Loucy (cell line): ENCODE data around the gene CDC73.
"Not testable (repeated sequence)": the region's sequence is repeated elsewhere in the genome, so short reads cannot be mapped to it uniquely, and the experiment has no call there.

Source experiments
- H2AFZ ChIP-seq: fragments of 200-600 bp; sonication (generic); 2 replicates; pipeline ENCODE4 v1.6.0; 2016; ENCODE audit warnings: antibody characterized with exemption, mild to moderate bottlenecking, low read length, moderate library complexity
- H3F3A ChIP-seq: fragments of 200-600 bp; 2 replicates; pipeline ENCODE4 v1.6.0; 2016; ENCODE audit warnings: antibody characterized with exemption, low read depth, mild to moderate bottlenecking
- H3K27me3 ChIP-seq: fragments of 200-600 bp; sonication (generic); 2 replicates; pipeline ENCODE4 v1.6.1; 2014; ENCODE audit warnings: low read length, mild to moderate bottlenecking; ENCODE audit not compliant: insufficient read depth, poor library complexity, severe bottlenecking
- H3K36me3 ChIP-seq: fragments of 200-600 bp; sonication (generic); 2 replicates; pipeline ENCODE4 v1.6.1; 2016; ENCODE audit warnings: low read length; ENCODE audit not compliant: insufficient read depth
- H3K4me1 ChIP-seq: fragments of 200-600 bp; sonication (generic); 2 replicates; pipeline ENCODE4 v1.5.1; 2014; ENCODE audit warnings: low read length, mild to moderate bottlenecking; ENCODE audit not compliant: insufficient read depth, poor library complexity, severe bottlenecking
- H3K4me2 ChIP-seq: fragments of 200-600 bp; sonication (generic); 2 replicates; pipeline ENCODE4 v1.6.0; 2014; ENCODE audit warnings: antibody characterized with exemption, low read length, low read depth, mild to moderate bottlenecking; ENCODE audit not compliant: poor library complexity, severe bottlenecking
- H3K4me3 ChIP-seq: fragments of 200-600 bp; sonication (generic); 2 replicates; pipeline ENCODE4 v1.5.1; 2014; ENCODE audit warnings: low read length, mild to moderate bottlenecking, mixed read lengths; ENCODE audit not compliant: poor library complexity, severe bottlenecking
- H3K79me2 ChIP-seq: fragments of 200-600 bp; sonication (generic); 2 replicates; pipeline ENCODE4 v1.6.1; 2014; ENCODE audit warnings: low read length; ENCODE audit not compliant: insufficient read depth
- H3K9ac ChIP-seq: fragments of 200-600 bp; sonication (generic); 2 replicates; pipeline ENCODE4 v1.6.0; 2014; ENCODE audit warnings: mild to moderate bottlenecking, low read depth, low read length, moderate library complexity; ENCODE audit not compliant: poor library complexity, severe bottlenecking
- H3K9me2 ChIP-seq: fragments of 200-600 bp; sonication (generic); replicated peaks from 2 replicates; pipeline ENCODE4 v1.6.1; 2016; ENCODE audit warnings: low read depth, low read length, mixed read lengths
- H3K9me3 ChIP-seq: fragments of 200-600 bp; sonication (generic); 2 replicates; pipeline ENCODE4 v1.6.1; 2014; ENCODE audit warnings: mild to moderate bottlenecking, antibody characterized with exemption, low read length, low read depth; ENCODE audit not compliant: insufficient read depth
- H4K20me1 ChIP-seq: fragments of 200-600 bp; sonication (generic); 2 replicates; pipeline ENCODE4 v1.6.0; 2014; ENCODE audit warnings: antibody characterized with exemption, low read length, mild to moderate bottlenecking; ENCODE audit not compliant: insufficient read depth, poor library complexity, severe bottlenecking
- CTCF ChIP-seq: fragments of 200-600 bp; sonication (generic); conservative IDR thresholded peaks from 2 replicates; pipeline ENCODE4 v1.5.1; 2014; ENCODE audit warnings: mild to moderate bottlenecking, antibody characterized with exemption, low read length
- EZH2phosphoT487 ChIP-seq: fragments of 200-600 bp; IDR thresholded peaks from 2 replicates; pipeline ENCODE4 v1.6.1; 2018; ENCODE audit warnings: antibody characterized with exemption, mild to moderate bottlenecking, moderate library complexity, borderline replicate concordance

CDC73 gene

GRCh38 chr1:193185211-193185610 is 63.4 kb downstream of the CDC73 start:
- peaks cover 82% of the 10 kb centered on the region for H3K79me2 ChIP-seq
- H3K4me3 ChIP-seq = no peak overlapping the region
- H3F3A ChIP-seq = no peaks in the 10 kb centered on the region
- H4K20me1 ChIP-seq = peaks cover 69% of the 10 kb centered on the region
- TF ChIP-seq CTCF (no peak), EZH2phosphoT487 (no peak)
- H2AFZ ChIP-seq = no peak overlapping the region
- H3K4me1 ChIP-seq = peaks cover 6% of the 10 kb centered on the region
- H3K36me3 ChIP-seq = no peaks in the 10 kb centered on the region
- H3K9ac ChIP-seq = no peak overlapping the region
- no peaks in the 10 kb centered on the region for H3K9me3 ChIP-seq
- H3K9me2 ChIP-seq = no peaks in the 10 kb centered on the region
- H3K27me3 ChIP-seq = no peaks in the 10 kb centered on the region
- H3K4me2 ChIP-seq = no peak overlapping the region

- Histone ChIP-seq H3K79me2 (peaks cover 81% of the 10 kb centered on the region), H3K36me3 (no peaks in the 10 kb centered on the region), H3K9ac (no peak within 1 kb of the TSS), H3K9me2 (no peaks in the 10 kb centered on the region), H3F3A (no peaks in the 10 kb centered on the region), H2AFZ (no peak within 1 kb of the TSS), H3K27me3 (no peaks in the 10 kb centered on the region), H3K4me2 (no peak within 1 kb of the TSS), H3K9me3 (no peaks in the 10 kb centered on the region), H3K4me1 (peaks cover 6% of the 10 kb centered on the region), H3K4me3 (no peak within 1 kb of the TSS), H4K20me1 (peaks cover 66% of the 10 kb centered on the region)
- no peak for TF ChIP-seq EZH2phosphoT487
- TF ChIP-seq CTCF = no peak
Observed at GRCh38 chr1:193185901-193186731, 64.3 kb downstream of the CDC73 start, which contains the start of gene B3GALT2. Gene B3GALT2 (minus strand): TSS chr1:193186613. CDS start chr1:193181562, 5,051 bp downstream.

- H3F3A ChIP-seq = no peaks in the 10 kb centered on the region
- H3K4me2 ChIP-seq = no peak overlapping the region
- no peaks in the 10 kb centered on the region for H3K27me3 ChIP-seq
- peaks cover 6% of the 10 kb centered on the region for H3K4me1 ChIP-seq
- H3K9me3 ChIP-seq = peaks cover 2% of the 10 kb centered on the region; the same call in 1 of the 2 replicates
- no peak overlapping the region for H2AFZ ChIP-seq
- peaks cover 80% of the 10 kb centered on the region for H3K79me2 ChIP-seq
- peaks cover 2% of the 10 kb centered on the region; the same call in 1 of the 2 replicates for H3K36me3 ChIP-seq
- H3K4me3 ChIP-seq = no peak overlapping the region
- TF ChIP-seq EZH2phosphoT487 = no peak
- no peak for TF ChIP-seq CTCF
- peaks cover 61% of the 10 kb centered on the region for H4K20me1 ChIP-seq
- H3K9me2 ChIP-seq = no peaks in the 10 kb centered on the region
- no peak overlapping the region for H3K9ac ChIP-seq
Observed at GRCh38 chr1:193187114-193187513, 65.3 kb downstream of the CDC73 start.

- H2AFZ ChIP-seq, H3K9me2 ChIP-seq, H3K27me3 ChIP-seq, H3F3A ChIP-seq, H3K4me1 ChIP-seq, H3K4me2 ChIP-seq, H3K9ac ChIP-seq, H3K4me3 ChIP-seq: not testable (repeated sequence)
- peaks cover 11% of the 10 kb centered on the region; the same call in 1 of the 2 replicates for H3K36me3 ChIP-seq
- peaks cover 88% of the 10 kb centered on the region for H3K79me2 ChIP-seq
- peaks cover 45% of the 10 kb centered on the region for H4K20me1 ChIP-seq
- H3K9me3 ChIP-seq = peaks cover 13% of the 10 kb centered on the region
Observed at GRCh38 chr1:193188915-193189314, 67.1 kb downstream of the CDC73 start.
